CD14-positive monocyte (primary cell): Measurements from ENCODE around the gene HABP4. TPM values are rescaled to one million over a fixed set of nuclear protein-coding genes. Genes with fewer than 3 reads are reported as not detected.

Experiments
- DNase-seq, 3 donors: peaks; one replicate each; pipeline ENCODE4 v3.0.0-alpha.2; 2011 to 2022
- H2AFZ ChIP-seq: 2 replicates; pipeline ENCODE4 v1.6.0; 2012; ENCODE audit warnings: mild to moderate bottlenecking, low read depth, low read length, inconsistent platforms; ENCODE audit not compliant: insufficient read depth, poor library complexity, severe bottlenecking
- H3K27ac ChIP-seq, 2 donors: 1 replicate in 1 of 2; 2 replicates in 1 of 2; pipeline ENCODE4 v1.5.1; 2012 to 2013; ENCODE audit warnings: low read length in 2 of 2, control low read depth in 1 of 2, inconsistent platforms in 1 of 2, low read depth in 1 of 2, mild to moderate bottlenecking in 1 of 2
- H3K27me3 ChIP-seq, 2 donors: one replicate each; pipeline versions ENCODE4 v1.6.0 to v1.6.1; 2011 to 2013; ENCODE audit warnings: low read length in 2 of 2; ENCODE audit not compliant: control insufficient read depth in 2 of 2, insufficient read depth in 2 of 2
- H3K36me3 ChIP-seq, 2 donors: replicated peaks in 1 of 2; 1 replicate in 1 of 2; 2 replicates in 1 of 2; pipeline versions ENCODE4 v1.5.1 to v1.6.1; 2012 to 2013; ENCODE audit warnings: low read length in 2 of 2, control low read depth in 1 of 2, inconsistent platforms in 1 of 2, mild to moderate bottlenecking in 1 of 2; ENCODE audit not compliant: insufficient read depth in 2 of 2, control insufficient read depth in 1 of 2
- H3K4me1 ChIP-seq, 2 donors: 1 replicate in 1 of 2; 2 replicates in 1 of 2; pipeline versions ENCODE4 v1.5.1 to v1.6.1; 2012 to 2013; ENCODE audit warnings: low read length in 2 of 2, control low read depth in 1 of 2, inconsistent platforms in 1 of 2, mild to moderate bottlenecking in 1 of 2, moderate library complexity in 1 of 2; ENCODE audit not compliant: insufficient read depth in 2 of 2, control insufficient read depth in 1 of 2
- H3K4me2 ChIP-seq: replicated peaks from 2 replicates; pipeline ENCODE3; 2012; ENCODE audit warnings: low read length, moderate library complexity, mild to moderate bottlenecking; ENCODE audit not compliant: poor library complexity, severe bottlenecking; ENCODE audit errors: extremely low read depth
- H3K4me3 ChIP-seq, 3 experiments: fragments of 200-600 bp in 1 of 3; sonication (generic) in 1 of 3; replicated peaks in 1 of 3; 1 replicate in 2 of 3; 2 replicates in 1 of 3; pipeline ENCODE4 v1.5.1; 2011 to 2013; ENCODE audit warnings: low read length in 3 of 3, mild to moderate bottlenecking in 3 of 3, control low read depth in 2 of 3, low read depth in 2 of 3, inconsistent platforms in 1 of 3, moderate library complexity in 1 of 3
- H3K79me2 ChIP-seq: 2 replicates; pipeline ENCODE4 v1.6.0; 2012; ENCODE audit warnings: mild to moderate bottlenecking, control low read depth, inconsistent platforms, low read length, moderate library complexity; ENCODE audit not compliant: insufficient read depth
- H3K9ac ChIP-seq: 2 replicates; pipeline ENCODE4 v1.6.0; 2017; ENCODE audit warnings: low read length, mild to moderate bottlenecking; ENCODE audit not compliant: insufficient read depth, poor library complexity, severe bottlenecking
- H3K9me3 ChIP-seq, 2 donors: replicated peaks in 1 of 2; 1 replicate in 1 of 2; 2 replicates in 1 of 2; pipeline versions ENCODE4 v1.5.1 to v1.6.1; 2012 to 2013; ENCODE audit warnings: low read length in 2 of 2, control low read depth in 1 of 2; ENCODE audit not compliant: control insufficient read depth in 1 of 2, insufficient read depth in 1 of 2
- H4K20me1 ChIP-seq: 2 replicates; pipeline ENCODE4 v1.6.0; 2012; ENCODE audit warnings: mild to moderate bottlenecking, low read length, control low read depth, moderate library complexity; ENCODE audit not compliant: insufficient read depth
- H3K27ac Mint-ChIP-seq, 7 donors: one replicate each; pipeline ENCODE4 v1.8.0; 2020; ENCODE audit warnings: mild to moderate bottlenecking in 7 of 7, mixed read lengths in 7 of 7, moderate library complexity in 6 of 7, inconsistent platforms in 2 of 7
- H3K27me3 Mint-ChIP-seq, 3 donors: one replicate each; pipeline ENCODE4 v1.8.0; 2021 to 2022; ENCODE audit warnings: low read depth in 3 of 3, mild to moderate bottlenecking in 3 of 3, mixed read lengths in 3 of 3, moderate library complexity in 3 of 3, inconsistent platforms in 1 of 3
- H3K36me3 Mint-ChIP-seq, 2 donors: one replicate each; pipeline ENCODE4 v1.8.0; 2020; ENCODE audit warnings: mixed read lengths in 2 of 2, inconsistent platforms in 1 of 2, mild to moderate bottlenecking in 1 of 2
- H3K4me1 Mint-ChIP-seq: one replicate; pipeline ENCODE4 v1.8.0; 2020; ENCODE audit warnings: mild to moderate bottlenecking, mixed read lengths
- H3K4me3 Mint-ChIP-seq, 2 donors: one replicate each; pipeline ENCODE4 v1.8.0; 2020; ENCODE audit warnings: mild to moderate bottlenecking in 2 of 2, mixed read lengths in 2 of 2, moderate library complexity in 1 of 2
- H3K9me3 Mint-ChIP-seq, 7 donors: one replicate each; pipeline ENCODE4 v1.8.0; 2020 to 2022; ENCODE audit warnings: mixed read lengths in 7 of 7, mild to moderate bottlenecking in 6 of 7, moderate library complexity in 6 of 7, inconsistent platforms in 2 of 7
- CTCF ChIP-seq: fragments of 200-600 bp; IDR thresholded peaks from one replicate; pipeline ENCODE4 v1.8.0; 2022; ENCODE audit warnings: antibody characterized with exemption, mild to moderate bottlenecking
- WGBS: methylation state at CpG from one replicate; pipeline ENCODE4 v1.1.5; 2013; ENCODE audit warnings: missing lambda C conversion rate; ENCODE audit not compliant: insufficient coverage; 5-methylcytosine and 5-hydroxymethylcytosine counted together
- intact Hi-C, 2 donors: fragments of 100-400 bp; cut with micrococcal nuclease; formaldehyde crosslinking; loops; one replicate each; pipeline versions ENCODE4 v1.15.0 to v1.15.1; 2023
- polyA plus RNA-seq, 3 donors: library from polyadenylated mRNA; depleted of rRNA in 1 of 3; unstranded in 2 of 3; stranded (reverse) in 1 of 3; fragments of 300-500 nt in 2 of 3; fragments of >200 nt in 1 of 3; fragmentation: Illumina TruSeq in 2 of 3; gene quantifications; 1 replicate in 2 of 3; 2 replicates in 1 of 3; pipeline ENCODE4 v1.2.3, GENCODE V29; 2012 to 2021

The HABP4 gene
- polyA plus RNA-seq, 3 donors: 0.54 to 0.97 (median 0.68) TPM

- no peak overlapping the region for H3K9ac ChIP-seq
- no peak overlapping the region for H3K4me3 ChIP-seq
- Mint-ChIP-seq H3K36me3 (no peaks in the 10 kb centered on the region), H3K27ac (no peak overlapping the region), H3K9me3 (peaks cover 0 to 3% (median 0%) of the 10 kb centered on the region in 7 donors), H3K27me3 (peaks cover 0 to 3% (median 0%) of the 10 kb centered on the region in 3 donors), H3K4me3 (no peak overlapping the region), H3K4me1 (no peaks in the 10 kb centered on the region)
- WGBS: 81% methylated on average over 11 of the region's 13 CpGs
- no peaks in the 10 kb centered on the region for H3K27me3 ChIP-seq
- no peaks in the 10 kb centered on the region for H3K79me2 ChIP-seq
- DNase-seq: no peak
- H4K20me1 ChIP-seq: no peaks in the 10 kb centered on the region
- H3K4me1 ChIP-seq: no peaks in the 10 kb centered on the region
- intact Hi-C loops: no loop called here
- no peaks in the 10 kb centered on the region for H3K9me3 ChIP-seq
- no peak overlapping the region for H2AFZ ChIP-seq
- no peak overlapping the region for H3K27ac ChIP-seq
- H3K36me3 ChIP-seq: no peaks in the 10 kb centered on the region
- TF ChIP-seq CTCF: no peak
- H3K4me2 ChIP-seq: no peak overlapping the region
Observed at GRCh38 chr9:96493757-96494156, 43.8 kb downstream of the HABP4 start.

GRCh38 chr9:96494215-96494800 lies 44.3 kb downstream of the HABP4 start:
- no peak overlapping the region for H3K9ac ChIP-seq
- Mint-ChIP-seq H3K27ac (no peak overlapping the region), H3K36me3 (no peaks in the 10 kb centered on the region), H3K4me3 (no peak overlapping the region), H3K4me1 (no peaks in the 10 kb centered on the region), H3K9me3 (peaks cover 0 to 3% (median 0%) of the 10 kb centered on the region in 7 donors), H3K27me3 (peaks cover 0 to 3% (median 0%) of the 10 kb centered on the region in 3 donors)
- no peak overlapping the region for H3K4me3 ChIP-seq
- no peak overlapping the region for H2AFZ ChIP-seq
- H3K27ac ChIP-seq: no peak overlapping the region
- H3K4me1 ChIP-seq: no peaks in the 10 kb centered on the region
- WGBS: 92% methylated on average over 5 of the region's 8 CpGs
- no peaks in the 10 kb centered on the region for H3K79me2 ChIP-seq
- H3K27me3 ChIP-seq: no peaks in the 10 kb centered on the region
- H3K4me2 ChIP-seq: no peak overlapping the region
- no peaks in the 10 kb centered on the region for H4K20me1 ChIP-seq
- no peak for TF ChIP-seq CTCF
- intact Hi-C loops: no loop called here
- no peak for DNase-seq
- H3K9me3 ChIP-seq: no peaks in the 10 kb centered on the region
- no peaks in the 10 kb centered on the region for H3K36me3 ChIP-seq
